Neuronal stem cell (in vitro differentiated cells): ENCODE data around the gene CD52.
A peak's percentile ranks its signal among the peaks of the same experiment; 100 is the strongest.

Experiments used
- DNase-seq: peaks from one replicate; pipeline ENCODE4 v3.0.0-alpha.2; 2013; ENCODE audit warnings: low spot score
- H2AFZ ChIP-seq: one replicate; pipeline ENCODE4 v1.6.1; 2013; ENCODE audit warnings: mild to moderate bottlenecking, low read length, inconsistent platforms
- H2AK5ac ChIP-seq: 2 replicates; pipeline ENCODE4 v1.6.1; 2013; ENCODE audit warnings: low read depth, mild to moderate bottlenecking, inconsistent platforms, low read length, moderate library complexity, mixed read lengths
- H2BK120ac ChIP-seq: 2 replicates; pipeline ENCODE4 v1.6.1; 2013; ENCODE audit warnings: low read depth, mild to moderate bottlenecking, inconsistent platforms, low read length, moderate library complexity, mixed read lengths
- H2BK12ac ChIP-seq: one replicate; pipeline ENCODE4 v1.6.1; 2013; ENCODE audit warnings: low read length, inconsistent platforms
- H2BK15ac ChIP-seq: 2 replicates; pipeline ENCODE4 v1.6.1; 2013; ENCODE audit warnings: mild to moderate bottlenecking, low read length, inconsistent platforms, mixed read lengths
- H2BK5ac ChIP-seq: one replicate; pipeline ENCODE4 v1.6.1; 2013; ENCODE audit warnings: inconsistent platforms, mild to moderate bottlenecking, low read length, moderate library complexity
- H3K14ac ChIP-seq: one replicate; pipeline ENCODE4 v1.6.1; 2013; ENCODE audit warnings: low read length, inconsistent platforms
- H3K18ac ChIP-seq: 2 replicates; pipeline ENCODE4 v1.6.1; 2013; ENCODE audit warnings: low read length, inconsistent platforms
- H3K23ac ChIP-seq: 2 replicates; pipeline ENCODE4 v1.6.1; 2013; ENCODE audit warnings: low read depth, mild to moderate bottlenecking, mixed read lengths, low read length, inconsistent platforms; ENCODE audit not compliant: poor library complexity
- H3K27ac ChIP-seq: replicated peaks from 3 replicates; pipeline ENCODE4 v1.5.1; 2013; ENCODE audit warnings: low read length, inconsistent platforms
- H3K27me3 ChIP-seq, 3 experiments: 2 replicates each; pipeline ENCODE4 v1.6.1; 2013; ENCODE audit warnings: low read length in 3 of 3, mild to moderate bottlenecking in 2 of 3, inconsistent platforms in 1 of 3, low read depth in 1 of 3, mixed read lengths in 1 of 3, moderate library complexity in 1 of 3; ENCODE audit not compliant: control insufficient read depth in 3 of 3, insufficient read depth in 3 of 3
- H3K36me3 ChIP-seq, 2 donors: replicated peaks in 1 of 2; 2 replicates each; pipeline ENCODE4 v1.6.1; 2013; ENCODE audit warnings: low read length in 2 of 2; ENCODE audit not compliant: control insufficient read depth in 2 of 2, insufficient read depth in 2 of 2
- H3K4ac ChIP-seq: 2 replicates; pipeline ENCODE4 v1.6.1; 2013; ENCODE audit warnings: inconsistent platforms, mild to moderate bottlenecking, low read length, moderate library complexity
- H3K4me1 ChIP-seq, 2 donors: 1 replicate in 1 of 2; 2 replicates in 1 of 2; pipeline ENCODE4 v1.6.1; 2013; ENCODE audit warnings: low read length in 2 of 2, low read depth in 1 of 2; ENCODE audit not compliant: control insufficient read depth in 2 of 2, insufficient read depth in 1 of 2
- H3K4me2 ChIP-seq: one replicate; pipeline ENCODE4 v1.6.1; 2013; ENCODE audit warnings: mild to moderate bottlenecking, low read length, inconsistent platforms; ENCODE audit not compliant: insufficient read depth, poor library complexity, severe bottlenecking
- H3K4me3 ChIP-seq, 2 donors: 2 replicates each; pipeline ENCODE4 v1.5.1; 2013; ENCODE audit warnings: low read length in 2 of 2, mild to moderate bottlenecking in 2 of 2, inconsistent platforms in 1 of 2, moderate library complexity in 1 of 2
- H3K79me1 ChIP-seq: one replicate; pipeline ENCODE4 v1.6.1; 2013; ENCODE audit warnings: low read depth, mild to moderate bottlenecking, inconsistent platforms, low read length, moderate library complexity
- H3K9ac ChIP-seq: one replicate; pipeline ENCODE4 v1.6.1; 2013; ENCODE audit warnings: mild to moderate bottlenecking, low read depth, low read length, inconsistent platforms; ENCODE audit not compliant: poor library complexity
- H3K9me3 ChIP-seq, 2 donors: replicated peaks in 1 of 2; 2 replicates each; pipeline versions ENCODE3 to v1.6.1; 2013; ENCODE audit warnings: low read length in 2 of 2, mild to moderate bottlenecking in 2 of 2, inconsistent platforms in 1 of 2, low read depth in 1 of 2, mixed read lengths in 1 of 2, moderate library complexity in 1 of 2; ENCODE audit not compliant: control insufficient read depth in 2 of 2, insufficient read depth in 1 of 2
- H4K8ac ChIP-seq: one replicate; pipeline ENCODE4 v1.6.1; 2013; ENCODE audit warnings: low read depth, mild to moderate bottlenecking, inconsistent platforms, low read length, moderate library complexity
- H4K91ac ChIP-seq: one replicate; pipeline ENCODE4 v1.6.1; 2013; ENCODE audit warnings: low read length, low read depth, mild to moderate bottlenecking, inconsistent platforms; ENCODE audit not compliant: poor library complexity
- WGBS, 2 donors: extraction: QIAGEN DNeasy Blood & Tissue Kit; methylation state at CpG; one replicate each; pipeline ENCODE4 v1.1.7; 2013; ENCODE audit warnings: missing lambda C conversion rate in 2 of 2, mixed read lengths in 1 of 2; ENCODE audit not compliant: insufficient read length in 2 of 2, insufficient replicate concordance in 1 of 2; ENCODE audit errors: extremely low coverage in 2 of 2; 5-methylcytosine and 5-hydroxymethylcytosine counted together

The CD52 gene

DNA sequence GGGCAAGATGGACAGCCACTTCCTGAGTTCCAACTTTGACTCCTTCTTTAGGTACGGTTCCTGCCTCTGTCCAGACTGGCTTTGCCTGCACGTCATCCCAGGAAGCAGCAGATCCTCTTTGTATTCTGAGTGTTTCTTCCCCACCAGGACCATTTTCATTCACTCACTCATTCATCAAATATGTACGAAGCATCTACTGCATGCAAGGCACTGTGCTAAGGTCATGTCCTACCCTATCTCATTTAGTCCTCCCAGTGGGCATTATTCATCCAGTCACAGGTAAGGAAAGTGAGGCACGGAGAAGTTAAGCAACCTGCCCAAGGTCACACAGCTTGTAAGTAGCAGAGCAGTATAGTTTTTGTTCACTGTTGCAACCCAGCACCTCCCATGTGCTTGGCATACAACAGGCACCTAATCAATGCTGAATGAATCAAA lies 22.3 kb downstream of the CD52 start:
- WGBS, 2 donors: no CpG with 5 or more reads among the region's 4 CpGs
- no peak overlapping the region for H3K9ac ChIP-seq

DNA sequence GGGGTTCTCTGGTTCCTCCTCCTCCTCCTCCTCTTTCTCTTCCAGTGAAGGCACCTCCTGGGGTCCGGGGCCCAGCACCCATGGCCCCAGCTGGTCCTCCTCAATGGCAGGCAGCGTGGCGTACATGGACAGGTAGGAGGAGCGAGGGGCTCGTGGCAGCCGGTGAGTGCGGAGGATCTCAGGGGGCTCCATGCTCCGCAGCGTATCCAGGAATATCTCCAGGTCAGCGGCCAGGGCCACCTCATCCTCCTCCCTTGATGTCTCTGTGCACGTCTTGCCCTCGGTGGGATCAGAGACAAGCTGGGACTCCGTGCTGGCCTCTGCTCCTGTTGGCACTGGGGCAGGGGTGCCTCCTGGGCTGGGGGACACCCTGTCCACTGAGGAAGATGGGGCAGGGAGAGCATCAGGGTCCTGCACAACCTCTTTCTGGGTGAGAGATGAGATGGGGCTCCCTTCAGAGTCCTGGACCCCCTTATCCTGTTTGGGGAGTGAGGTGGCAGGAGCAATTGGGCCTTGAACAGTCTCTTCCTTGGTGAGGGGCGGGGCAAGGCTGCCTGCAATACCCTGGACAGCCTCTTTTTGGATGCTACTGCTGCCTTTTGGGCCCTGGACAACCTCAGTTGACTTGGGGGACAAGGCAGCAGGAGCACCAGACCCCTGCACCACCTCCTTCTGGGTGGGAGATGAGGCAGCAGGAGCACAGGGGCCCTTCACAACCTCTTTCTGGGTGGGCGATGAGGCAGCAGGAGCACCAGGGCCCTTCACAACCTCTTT lies 26.6 kb downstream of the CD52 start:
- WGBS, 2 donors: no CpG with 5 or more reads among the region's 15 CpGs
- Histone ChIP-seq H3K36me3 (peaks cover 0 to 2% of the 10 kb centered on the region in 2 donors), H3K14ac (no peak overlapping the region), H4K91ac (no peak overlapping the region), H2AK5ac (peak overlapping the region; percentile 9), H2BK12ac (no peak overlapping the region), H3K4me1 (peaks cover 0 to 8% of the 10 kb centered on the region in 2 donors), H3K9ac (no peak overlapping the region), H2AFZ (no peak overlapping the region), H3K9me3 (no peaks in the 10 kb centered on the region), H3K18ac (peak overlapping the region; percentile 49), H4K8ac (no peak overlapping the region), H3K79me1 (peaks cover 2% of the 10 kb centered on the region), H2BK5ac (peak overlapping the region; percentile 8), H2BK120ac (no peak overlapping the region), H3K23ac (no peak overlapping the region), H3K4ac (no peak overlapping the region), H2BK15ac (no peak overlapping the region), H3K27ac (no peak overlapping the region), H3K27me3 (no peaks in the 10 kb centered on the region), H3K4me3 (no peak overlapping the region), H3K4me2 (no peak overlapping the region)
- DNase-seq: no peak

More for the DNA sequence above, 22.3 kb downstream of the CD52 start:
- Histone ChIP-seq H2BK120ac (no peak overlapping the region), H3K4me3 (no peak overlapping the region), H4K8ac (no peak overlapping the region), H3K23ac (no peak overlapping the region), H2BK12ac (no peak overlapping the region), H3K27me3 (no peaks in the 10 kb centered on the region), H3K27ac (no peak overlapping the region), H2BK5ac (no peak overlapping the region), H3K18ac (no peak overlapping the region), H3K14ac (no peak overlapping the region), H2AK5ac (no peak overlapping the region), H3K79me1 (peaks cover 2% of the 10 kb centered on the region), H2BK15ac (no peak overlapping the region), H2AFZ (peak overlapping the region; percentile 25), H3K36me3 (no peaks in the 10 kb centered on the region), H3K4me2 (no peak overlapping the region), H4K91ac (no peak overlapping the region), H3K9me3 (no peaks in the 10 kb centered on the region), H3K4ac (no peak overlapping the region), H3K4me1 (peaks cover 14 to 19% of the 10 kb centered on the region in 2 donors)
- DNase-seq: no peak

DNA sequence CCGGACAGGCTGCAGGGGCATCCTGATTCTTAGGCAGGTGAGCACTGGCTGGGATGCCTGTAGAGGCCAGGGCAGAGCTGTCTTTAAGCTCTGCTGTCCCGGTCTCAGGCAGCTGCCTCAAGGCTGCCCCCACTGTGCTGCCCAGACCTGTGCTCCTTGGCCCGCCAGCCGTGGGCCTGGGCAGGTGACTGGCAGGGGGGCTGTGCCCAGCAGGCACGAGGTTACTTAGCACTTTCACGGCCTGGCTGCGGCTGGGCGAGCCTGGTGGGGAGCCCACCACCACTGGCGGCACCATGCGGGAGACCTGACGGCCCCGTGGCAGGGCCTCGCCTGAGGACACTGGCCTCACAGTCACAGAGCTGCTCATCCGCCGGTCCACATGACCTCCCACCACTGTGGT lies 28.0 kb downstream of the CD52 start:
- no peak overlapping the region for H4K8ac ChIP-seq
- no CpG with 5 or more reads among the region's 15 CpGs for WGBS, 2 donors
- no peak overlapping the region for H2BK15ac ChIP-seq

DNA sequence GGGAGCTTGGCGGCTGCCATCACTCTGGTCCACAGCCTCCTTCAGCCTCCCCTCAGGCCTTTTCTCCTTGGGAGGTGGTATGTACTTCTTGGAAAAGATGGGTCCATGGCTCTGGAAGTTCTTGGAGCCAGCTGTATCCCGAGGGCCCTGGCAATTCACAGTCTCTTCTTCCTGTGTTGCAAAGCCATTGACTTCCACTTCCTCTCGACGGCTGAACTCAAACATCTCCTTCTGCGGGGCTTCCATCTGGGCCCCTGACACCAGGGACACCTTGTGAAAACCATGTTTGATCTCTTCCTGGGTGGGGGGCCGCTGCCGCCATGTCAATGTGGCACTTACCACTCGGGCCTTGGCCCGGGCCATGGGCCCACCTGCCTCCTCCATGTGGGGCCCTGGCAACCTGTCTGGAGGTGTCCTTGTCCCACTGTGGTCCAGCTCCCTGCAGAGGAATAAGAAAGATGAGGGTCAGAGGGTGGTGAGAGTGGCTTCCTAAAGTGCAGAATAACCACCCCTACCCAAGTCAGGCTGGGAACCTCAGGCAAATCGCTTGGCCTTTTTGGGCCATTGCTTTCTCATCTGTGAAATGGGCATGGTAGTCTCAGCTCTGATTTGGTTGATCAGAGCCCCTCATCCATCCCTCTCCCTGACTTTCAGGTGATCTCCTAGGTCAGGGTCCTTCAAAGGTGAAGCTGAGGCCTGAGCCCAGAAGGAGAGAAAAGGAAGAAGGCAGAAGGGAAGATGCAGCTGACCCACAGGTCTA lies 28.7 kb downstream of the CD52 start:
- Histone ChIP-seq H3K4me1 (peaks cover 14 to 19% of the 10 kb centered on the region in 2 donors), H4K91ac (no peak overlapping the region), H2BK120ac (no peak overlapping the region), H3K14ac (no peak overlapping the region), H3K9ac (no peak overlapping the region), H3K9me3 (no peaks in the 10 kb centered on the region), H3K18ac (peak overlapping the region; percentile 80), H3K27ac (no peak overlapping the region), H3K4me2 (no peak overlapping the region), H3K4me3 (no peak overlapping the region), H3K36me3 (peaks cover 0 to 2% of the 10 kb centered on the region in 2 donors), H4K8ac (no peak overlapping the region), H2AFZ (no peak overlapping the region), H3K27me3 (no peaks in the 10 kb centered on the region), H2BK5ac (peak overlapping the region; percentile 46), H2BK12ac (no peak overlapping the region), H2BK15ac (peak overlapping the region; percentile 98), H3K23ac (peak overlapping the region; percentile 17), H3K79me1 (peaks cover 2% of the 10 kb centered on the region), H3K4ac (no peak overlapping the region), H2AK5ac (peak overlapping the region; percentile 81)
- DNase-seq: no peak
- WGBS, 2 donors: no CpG with 5 or more reads among the region's 10 CpGs

More for the DNA sequence above, 28.0 kb downstream of the CD52 start:
- Histone ChIP-seq H2BK5ac (peak overlapping the region; percentile 88), H3K9ac (no peak overlapping the region), H3K36me3 (peaks cover 0 to 2% of the 10 kb centered on the region in 2 donors), H3K79me1 (peaks cover 2% of the 10 kb centered on the region), H4K91ac (no peak overlapping the region), H3K18ac (peak overlapping the region; percentile 78), H3K23ac (peak overlapping the region; percentile 23), H3K27me3 (no peaks in the 10 kb centered on the region), H3K14ac (peak overlapping the region; percentile 87), H3K27ac (no peak overlapping the region), H3K4me1 (peaks cover 7 to 12% of the 10 kb centered on the region in 2 donors), H2AK5ac (peak overlapping the region; percentile 94), H3K4me2 (no peak overlapping the region), H3K9me3 (no peaks in the 10 kb centered on the region), H2AFZ (no peak overlapping the region), H2BK120ac (no peak overlapping the region), H3K4me3 (no peak overlapping the region), H2BK12ac (peak overlapping the region; percentile 95), H3K4ac (no peak overlapping the region)
- DNase-seq: no peak
